HEK293 (cell line): ENCODE results near the gene GCK.

ENCODE experiments used
- AEBP2 ChIP-seq: fragments of 450-650 bp; formaldehyde crosslinking; IDR thresholded peaks from 2 replicates; pipeline ENCODE4 v1.5.1; 2016; ENCODE audit warnings: missing biosample characterization, missing genetic modification characterization, borderline replicate concordance
- BCL6B ChIP-seq: fragments of 450-650 bp; formaldehyde crosslinking; IDR thresholded peaks from 2 replicates; pipeline ENCODE4 v1.5.1; 2017; ENCODE audit warnings: missing biosample characterization, missing genetic modification characterization
- ELK4 ChIP-seq: IDR thresholded peaks from 2 replicates; pipeline ENCODE4 v1.6.1; 2011; ENCODE audit warnings: mild to moderate bottlenecking, low read depth, low read length, borderline replicate concordance
- GFI1B ChIP-seq: fragments of 450-650 bp; formaldehyde crosslinking; IDR thresholded peaks from 2 replicates; pipeline ENCODE4 v1.5.1; 2016; ENCODE audit warnings: missing biosample characterization, missing genetic modification characterization
- GLIS2 ChIP-seq: fragments of 450-650 bp; formaldehyde crosslinking; IDR thresholded peaks from 2 replicates; pipeline ENCODE4 v1.5.1; 2016; ENCODE audit warnings: missing biosample characterization, missing genetic modification characterization
- KLF1 ChIP-seq: fragments of 450-650 bp; formaldehyde crosslinking; IDR thresholded peaks from 2 replicates; pipeline ENCODE4 v1.5.1; 2016; ENCODE audit warnings: missing biosample characterization, missing genetic modification characterization
- PRDM2 ChIP-seq: fragments of 450-650 bp; formaldehyde crosslinking; IDR thresholded peaks from 2 replicates; pipeline ENCODE4 v1.5.1; 2016; ENCODE audit warnings: missing biosample characterization, missing genetic modification characterization, borderline replicate concordance
- PRDM4 ChIP-seq: fragments of 450-650 bp; formaldehyde crosslinking; IDR thresholded peaks from 2 replicates; pipeline ENCODE4 v1.5.1; 2017; ENCODE audit warnings: missing biosample characterization, missing genetic modification characterization
- REST ChIP-seq: fragments of 450-650 bp; formaldehyde crosslinking; IDR thresholded peaks from 2 replicates; pipeline ENCODE4 v1.5.1; 2016; ENCODE audit warnings: missing biosample characterization, missing genetic modification characterization
- YY2 ChIP-seq: fragments of 450-650 bp; formaldehyde crosslinking; IDR thresholded peaks from 2 replicates; pipeline ENCODE4 v1.5.1; 2016; ENCODE audit warnings: missing biosample characterization, missing genetic modification characterization
- ZBTB1 ChIP-seq: fragments of 450-650 bp; formaldehyde crosslinking; IDR thresholded peaks from 2 replicates; pipeline ENCODE4 v1.5.1; 2016; ENCODE audit warnings: missing biosample characterization, missing genetic modification characterization
- ZFHX2 ChIP-seq: fragments of 450-650 bp; formaldehyde crosslinking; conservative IDR thresholded peaks from 2 replicates; pipeline ENCODE4 v1.5.1; 2016; ENCODE audit warnings: missing biosample characterization, missing genetic modification characterization
- ZNF138 ChIP-seq: fragments of 450-650 bp; formaldehyde crosslinking; IDR thresholded peaks from 2 replicates; pipeline ENCODE4 v1.5.1; 2016; ENCODE audit warnings: missing biosample characterization, missing genetic modification characterization, borderline replicate concordance
- ZNF302 ChIP-seq: fragments of 450-650 bp; formaldehyde crosslinking; IDR thresholded peaks from 2 replicates; pipeline ENCODE4 v1.5.1; 2016; ENCODE audit warnings: missing biosample characterization, missing genetic modification characterization, low read depth
- ZNF398 ChIP-seq: fragments of 450-650 bp; formaldehyde crosslinking; IDR thresholded peaks from 2 replicates; pipeline ENCODE4 v1.5.1; 2017; ENCODE audit warnings: missing biosample characterization, missing genetic modification characterization
- ZNF433 ChIP-seq: fragments of 450-650 bp; formaldehyde crosslinking; IDR thresholded peaks from 2 replicates; pipeline ENCODE4 v1.5.1; 2016; ENCODE audit warnings: missing biosample characterization, missing genetic modification characterization, low read depth
- ZNF548 ChIP-seq: fragments of 450-650 bp; formaldehyde crosslinking; IDR thresholded peaks from 2 replicates; pipeline ENCODE4 v1.5.1; 2016; ENCODE audit warnings: missing biosample characterization, missing genetic modification characterization
- ZNF580 ChIP-seq: fragments of 450-650 bp; formaldehyde crosslinking; IDR thresholded peaks from 2 replicates; pipeline ENCODE4 v1.5.1; 2016; ENCODE audit warnings: missing biosample characterization, missing genetic modification characterization
- ZNF792 ChIP-seq: fragments of 450-650 bp; formaldehyde crosslinking; IDR thresholded peaks from 2 replicates; pipeline ENCODE4 v1.5.1; 2016; ENCODE audit warnings: missing biosample characterization, missing genetic modification characterization
- ZNF837 ChIP-seq: fragments of 450-650 bp; formaldehyde crosslinking; IDR thresholded peaks from 2 replicates; pipeline ENCODE4 v1.5.1; 2016; ENCODE audit warnings: missing biosample characterization, missing genetic modification characterization

Gene GCK

GRCh38 chr7:44223362-44224079 lies 34.3 kb upstream of the GCK start (continued):
- TF ChIP-seq PRDM2 (tag by site-specific recombination) (no peak), ZNF792 (no peak), GLIS2 (tag by site-specific recombination) (0 out of 2 replicates have a peak, but pooled peaks have one; percentile 14), YY2 (tag by site-specific recombination) (no peak), ZNF837 (no peak), ZNF580 (tag by site-specific recombination) (no peak), AEBP2 (tag by site-specific recombination) (no peak), ZNF302 (tag by site-specific recombination) (no peak), ZNF433 (no peak), REST (no peak), ZFHX2 (tag by site-specific recombination) (peak; percentile 62), ZBTB1 (tag by site-specific recombination) (no peak), PRDM4 (tag by site-specific recombination) (peak; percentile 84; the same call in 1 of the 2 replicates), BCL6B (tag by site-specific recombination) (no peak), ZNF548 (no peak), ELK4 (no peak), GFI1B (tag by site-specific recombination) (no peak), ZNF398 (tag by site-specific recombination) (no peak), KLF1 (tag by site-specific recombination) (peak; percentile 42; the same call in 1 of the 2 replicates), ZNF138 (tag by site-specific recombination) (no peak)
